Small intestine (tissue), 7 donors: Measurements from ENCODE around the gene RPP21. TPM values are rescaled to one million over a fixed set of nuclear protein-coding genes. Genes with fewer than 3 reads are reported as not detected.
"Not testable (repeated sequence)": the region's sequence is repeated elsewhere in the genome, so short reads cannot be mapped to it uniquely, and the experiment has no call there.

Experiments
- DNase-seq, 2 donors: peaks; one replicate each; pipeline versions ENCODE4 v3.0.0 to v3.0.0-alpha.2; 2013
- FAIRE-seq: peaks from 2 replicates; lab custom pipeline; 2012; peaks lifted over from hg19 to GRCh38; lab: Jason Lieb, UNC
- H3K27ac ChIP-seq, 3 donors: one replicate each; pipeline ENCODE4 v1.5.1; 2013; ENCODE audit warnings: low read length in 2 of 3, mild to moderate bottlenecking in 2 of 3, control low read depth in 1 of 3, inconsistent platforms in 1 of 3, low read depth in 1 of 3, moderate library complexity in 1 of 3
- H3K27me3 ChIP-seq, 3 donors: one replicate each; pipeline ENCODE4 v1.6.1; 2013; ENCODE audit warnings: low read length in 3 of 3, inconsistent platforms in 1 of 3; ENCODE audit not compliant: control insufficient read depth in 3 of 3, insufficient read depth in 3 of 3
- H3K36me3 ChIP-seq, 3 donors: one replicate each; pipeline ENCODE4 v1.6.1; 2013; ENCODE audit warnings: low read length in 3 of 3, inconsistent platforms in 1 of 3, low read depth in 1 of 3, mild to moderate bottlenecking in 1 of 3, moderate library complexity in 1 of 3; ENCODE audit not compliant: control insufficient read depth in 3 of 3, insufficient read depth in 2 of 3
- H3K4me1 ChIP-seq, 3 donors: one replicate each; pipeline ENCODE4 v1.6.1; 2013; ENCODE audit warnings: low read length in 2 of 3, inconsistent platforms in 1 of 3, low read depth in 1 of 3, mild to moderate bottlenecking in 1 of 3, moderate library complexity in 1 of 3; ENCODE audit not compliant: control insufficient read depth in 3 of 3, insufficient read depth in 2 of 3
- H3K4me3 ChIP-seq, 3 donors: one replicate each; pipeline ENCODE4 v1.5.1; 2013; ENCODE audit warnings: low read length in 3 of 3, control low read depth in 1 of 3, inconsistent platforms in 1 of 3, low read depth in 1 of 3, mild to moderate bottlenecking in 1 of 3, moderate library complexity in 1 of 3
- H3K9me3 ChIP-seq, 2 donors: one replicate each; pipeline ENCODE4 v1.6.1; 2013; ENCODE audit warnings: low read depth in 1 of 2, low read length in 1 of 2; ENCODE audit not compliant: control insufficient read depth in 2 of 2, insufficient read depth in 1 of 2
- WGBS, 3 donors: extraction: QIAGEN DNeasy Blood & Tissue Kit; methylation state at CpG; one replicate each; pipeline ENCODE4 v1.1.7; 2013; 5-methylcytosine and 5-hydroxymethylcytosine counted together
- polyA plus RNA-seq, 4 donors: library from polyadenylated mRNA; stranded (reverse) in 3 of 4; unstranded in 1 of 4; fragments of 200-250 nt in 3 of 4; fragments of 120-200 nt in 1 of 4; gene quantifications; one replicate each; pipeline versions ENCODE4 v1.2.1 to v1.2.3, GENCODE V29; 2013
- donor health status: healthy with polysubstance abuse.
- donor health status: control.
- donor health status: control.
- donor health status: Bipolar disorder and iron deficiency.
- donor health status: healthy.

The RPP21 gene
- polyA plus RNA-seq, 4 donors, result 71.1 to 100 (median 85.2) TPM

GRCh38 chr6:30363459-30363858 lies 18.5 kb downstream of the RPP21 start:
- Histone ChIP-seq H3K9me3 (no peaks in the 10 kb centered on the region), H3K27ac (no peak overlapping the region), H3K36me3 (no peaks in the 10 kb centered on the region), H3K4me3 (no peak overlapping the region), H3K27me3 (peaks cover 2 to 40% (median 14%) of the 10 kb centered on the region in 3 donors), H3K4me1 (no peaks in the 10 kb centered on the region)
- FAIRE-seq, result no peak
- DNase-seq, result no peak
- WGBS, 3 donors, result 67 to 84% (median 79%) methylated on average over 2 of the region's 2 CpGs

GRCh38 chr6:30364591-30364990 lies 19.6 kb downstream of the RPP21 start:
- no peak for FAIRE-seq
- H3K27ac ChIP-seq, result no peak overlapping the region
- WGBS, 3 donors, result 76 to 82% (median 81%) methylated on average over 2 of the region's 2 CpGs
- H3K4me1 ChIP-seq, result no peaks in the 10 kb centered on the region
- peaks cover 2 to 33% (median 8%) of the 10 kb centered on the region in 3 donors for H3K27me3 ChIP-seq
- H3K9me3 ChIP-seq, result no peaks in the 10 kb centered on the region
- no peaks in the 10 kb centered on the region for H3K36me3 ChIP-seq
- DNase-seq, result no peak
- no peak overlapping the region for H3K4me3 ChIP-seq

- H3K4me1 ChIP-seq, H3K9me3 ChIP-seq, FAIRE-seq, H3K27ac ChIP-seq, DNase-seq, H3K4me3 ChIP-seq, H3K36me3 ChIP-seq: not testable (repeated sequence)
- WGBS, 3 donors, result 20 to 46% (median 23%) methylated on average over 1 of the region's 1 CpG
- peaks cover 0 to 13% (median under 1%) of the 10 kb centered on the region in 3 donors for H3K27me3 ChIP-seq
Observed at GRCh38 chr6:30369280-30369679, 24.3 kb downstream of the RPP21 start.

GRCh38 chr6:30378290-30378937 lies 33.5 kb downstream of the RPP21 start:
- WGBS, 3 donors, result 0 to 9% (median 0%) methylated on average over 1 of the region's 1 CpG
- Histone ChIP-seq H3K36me3 (no peaks in the 10 kb centered on the region), H3K27ac (no peak overlapping the region), H3K27me3 (peaks cover 0 to 12% (median 2%) of the 10 kb centered on the region in 3 donors), H3K4me3 (no peak overlapping the region), H3K4me1 (no peaks in the 10 kb centered on the region), H3K9me3 (no peaks in the 10 kb centered on the region)
- FAIRE-seq, result no peak
- peak; percentile 10 to 61 for DNase-seq

- Histone ChIP-seq H3K9me3 (no peaks in the 10 kb centered on the region), H3K27me3 (peaks cover 0 to 8% (median 2%) of the 10 kb centered on the region in 3 donors), H3K4me3 (no peak overlapping the region), H3K27ac (no peak overlapping the region), H3K36me3 (no peaks in the 10 kb centered on the region), H3K4me1 (no peaks in the 10 kb centered on the region)
- FAIRE-seq (no peak), DNase-seq (no peak)
- WGBS, 3 donors, result 47 to 56% (median 48%) methylated on average over 5 of the region's 5 CpGs
Observed at GRCh38 chr6:30380464-30380863, 35.5 kb downstream of the RPP21 start.

GRCh38 chr6:30386166-30386565 lies 41.2 kb downstream of the RPP21 start:
- Histone ChIP-seq H3K4me3 (no peak overlapping the region), H3K4me1 (no peaks in the 10 kb centered on the region), H3K27me3 (peaks cover 0 to 8% (median 2%) of the 10 kb centered on the region in 3 donors), H3K9me3 (no peaks in the 10 kb centered on the region), H3K36me3 (no peaks in the 10 kb centered on the region), H3K27ac (no peak overlapping the region)
- no peak for DNase-seq
- FAIRE-seq, result no peak
- 37 to 43% (median 41%) methylated on average over 3 of the region's 3 CpGs for WGBS, 3 donors

GRCh38 chr6:30391240-30391639 lies 46.3 kb downstream of the RPP21 start:
- no peaks in the 10 kb centered on the region for H3K4me1 ChIP-seq
- DNase-seq (no peak), FAIRE-seq (no peak)
- WGBS, 3 donors, result 53 to 64% (median 63%) methylated on average over 3 of the region's 3 CpGs
- no peaks in the 10 kb centered on the region for H3K36me3 ChIP-seq
- no peak overlapping the region for H3K27ac ChIP-seq
- peaks cover 0 to 27% (median 10%) of the 10 kb centered on the region in 3 donors for H3K27me3 ChIP-seq
- H3K4me3 ChIP-seq, result no peak overlapping the region
- no peaks in the 10 kb centered on the region for H3K9me3 ChIP-seq

GRCh38 chr6:30394139-30394538 lies 49.2 kb downstream of the RPP21 start:
- H3K36me3 ChIP-seq, result no peaks in the 10 kb centered on the region
- DNase-seq (peak; percentile 13 to 84), FAIRE-seq (no peak)
- 13 to 25% (median 19%) methylated on average over 5 of the region's 5 CpGs for WGBS, 3 donors
- H3K4me3 ChIP-seq, result no peak overlapping the region
- H3K4me1 ChIP-seq, result peaks cover 0 to 3% (median 0%) of the 10 kb centered on the region in 3 donors
- peaks cover 0 to 41% (median 9%) of the 10 kb centered on the region in 3 donors for H3K27me3 ChIP-seq
- no peak overlapping the region for H3K27ac ChIP-seq
- H3K9me3 ChIP-seq, result no peaks in the 10 kb centered on the region
